ENCODE measurements around the gene PTPRG. TPM values are rescaled to one million over a fixed set of nuclear protein-coding genes. Genes with fewer than 3 reads are reported as not detected.

PTPRG gene
- total and polyA plus RNA-seq, 4 donors, result 3.6 to 35.6 (median 8.1) TPM

DNA sequence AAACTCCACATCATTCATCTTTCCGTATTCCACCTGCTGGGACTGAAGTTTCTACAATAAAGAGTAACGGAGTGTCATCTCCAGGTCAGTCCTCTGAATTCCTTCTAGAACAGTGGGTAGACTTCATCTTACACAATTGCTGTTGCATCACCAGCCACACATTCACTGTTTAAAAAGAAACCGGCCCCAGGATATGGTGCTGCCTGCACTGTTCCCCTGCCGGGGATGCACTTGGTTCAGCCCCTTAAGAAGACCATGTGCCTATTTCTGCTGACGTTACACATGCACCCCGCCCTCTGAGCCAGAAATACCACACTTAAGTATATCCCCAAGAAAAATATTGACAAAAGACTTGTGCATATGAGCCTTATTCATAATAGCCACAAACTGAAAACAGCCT, 578.6 kb downstream of the PTPRG start:
- no peak for DNase-seq (ENCODE audit: low spot score)
- 79% methylated on average over 6 of the region's 6 CpGs for WGBS
- TF ChIP-seq RXRA (IDR thresholded peaks at IDR 0.05) (peak in 1 of 2 donors; percentile 25), HNF4A (conservative IDR thresholded peaks at IDR 0.05) (peak in 1 of 2 donors; percentile 8), ATF3 (IDR thresholded peaks at IDR 0.05) (peak; percentile 65)
- TF ChIP-seq, protein P1, sequence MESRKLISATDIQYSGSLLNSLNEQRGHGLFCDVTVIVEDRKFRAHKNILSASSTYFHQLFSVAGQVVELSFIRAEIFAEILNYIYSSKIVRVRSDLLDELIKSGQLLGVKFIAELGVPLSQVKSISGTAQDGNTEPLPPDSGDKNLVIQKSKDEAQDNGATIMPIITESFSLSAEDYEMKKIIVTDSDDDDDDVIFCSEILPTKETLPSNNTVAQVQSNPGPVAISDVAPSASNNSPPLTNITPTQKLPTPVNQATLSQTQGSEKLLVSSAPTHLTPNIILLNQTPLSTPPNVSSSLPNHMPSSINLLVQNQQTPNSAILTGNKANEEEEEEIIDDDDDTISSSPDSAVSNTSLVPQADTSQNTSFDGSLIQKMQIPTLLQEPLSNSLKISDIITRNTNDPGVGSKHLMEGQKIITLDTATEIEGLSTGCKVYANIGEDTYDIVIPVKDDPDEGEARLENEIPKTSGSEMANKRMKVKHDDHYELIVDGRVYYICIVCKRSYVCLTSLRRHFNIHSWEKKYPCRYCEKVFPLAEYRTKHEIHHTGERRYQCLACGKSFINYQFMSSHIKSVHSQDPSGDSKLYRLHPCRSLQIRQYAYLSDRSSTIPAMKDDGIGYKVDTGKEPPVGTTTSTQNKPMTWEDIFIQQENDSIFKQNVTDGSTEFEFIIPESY (IDR thresholded peaks at IDR 0.05), result no peak

GRCh38 chr3:62142331-62143085, 581.1 kb downstream of the PTPRG start:
- no peaks in the 10 kb centered on the region for H3K9me3 ChIP-seq (ENCODE audit: control insufficient read depth in 4 of 4, low read length in 3 of 4)
- no peaks in the 10 kb centered on the region for H3K27me3 ChIP-seq (ENCODE audit: control insufficient read depth in 4 of 4, insufficient read depth in 4 of 4, low read length in 3 of 4)
- peak; percentile 13 to 21 for TF ChIP-seq HNF4A (conservative IDR thresholded peaks at IDR 0.05)
- TF ChIP-seq EGR1 (IDR thresholded peaks at IDR 0.05; ENCODE audit: low read depth in 2 of 2), result no peak
- no peak for TF ChIP-seq MAX (IDR thresholded peaks at IDR 0.05)
- TF ChIP-seq, protein P2, sequence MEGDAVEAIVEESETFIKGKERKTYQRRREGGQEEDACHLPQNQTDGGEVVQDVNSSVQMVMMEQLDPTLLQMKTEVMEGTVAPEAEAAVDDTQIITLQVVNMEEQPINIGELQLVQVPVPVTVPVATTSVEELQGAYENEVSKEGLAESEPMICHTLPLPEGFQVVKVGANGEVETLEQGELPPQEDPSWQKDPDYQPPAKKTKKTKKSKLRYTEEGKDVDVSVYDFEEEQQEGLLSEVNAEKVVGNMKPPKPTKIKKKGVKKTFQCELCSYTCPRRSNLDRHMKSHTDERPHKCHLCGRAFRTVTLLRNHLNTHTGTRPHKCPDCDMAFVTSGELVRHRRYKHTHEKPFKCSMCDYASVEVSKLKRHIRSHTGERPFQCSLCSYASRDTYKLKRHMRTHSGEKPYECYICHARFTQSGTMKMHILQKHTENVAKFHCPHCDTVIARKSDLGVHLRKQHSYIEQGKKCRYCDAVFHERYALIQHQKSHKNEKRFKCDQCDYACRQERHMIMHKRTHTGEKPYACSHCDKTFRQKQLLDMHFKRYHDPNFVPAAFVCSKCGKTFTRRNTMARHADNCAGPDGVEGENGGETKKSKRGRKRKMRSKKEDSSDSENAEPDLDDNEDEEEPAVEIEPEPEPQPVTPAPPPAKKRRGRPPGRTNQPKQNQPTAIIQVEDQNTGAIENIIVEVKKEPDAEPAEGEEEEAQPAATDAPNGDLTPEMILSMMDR (IDR thresholded peaks at IDR 0.05; ENCODE audit: low read depth, low read length, missing input control), result no peak
- TF ChIP-seq, protein P1 (IDR thresholded peaks at IDR 0.05), result no peak
- TF ChIP-seq RAD21 (IDR thresholded peaks at IDR 0.05), result no peak
- TF ChIP-seq RXRA (IDR thresholded peaks at IDR 0.05), result peak in 1 of 2 donors; percentile 21
- no peak for TF ChIP-seq FOXA1 (IDR thresholded peaks at IDR 0.05)
- no peak for TF ChIP-seq NR2F2 (IDR thresholded peaks at IDR 0.05)
- H3K4me3 ChIP-seq (ENCODE audit: low read depth in 1 of 3, low read length in 3 of 3), result no peak overlapping the region
- 80% methylated on average over 9 of the region's 9 CpGs for WGBS
- peaks cover 0 to 9% (median 2%) of the 10 kb centered on the region in 4 donors for H3K4me1 ChIP-seq (ENCODE audit: control insufficient read depth in 4 of 4, insufficient read depth in 4 of 4, low read length in 3 of 4)
- H3K36me3 ChIP-seq (ENCODE audit: control insufficient read depth in 4 of 4, insufficient read depth in 3 of 4, low read depth in 1 of 4, low read length in 3 of 4), result no peaks in the 10 kb centered on the region
- no peak for DNase-seq (ENCODE audit: low spot score)
- H3K9ac ChIP-seq (ENCODE audit: low read depth in 1 of 2, low read length in 2 of 2), result no peak overlapping the region
- no peak overlapping the region for H3K27ac ChIP-seq (ENCODE audit: low read depth in 1 of 2, low read length in 2 of 2)

More for the DNA sequence above, 578.6 kb downstream of the PTPRG start:
- Histone ChIP-seq H3K27ac (ENCODE audit: low read depth in 1 of 2, low read length in 2 of 2) (no peak overlapping the region), H3K9me3 (ENCODE audit: control insufficient read depth in 4 of 4, low read length in 3 of 4) (no peaks in the 10 kb centered on the region), H3K4me3 (ENCODE audit: low read depth in 1 of 3, low read length in 3 of 3) (no peak overlapping the region), H3K9ac (ENCODE audit: low read depth in 1 of 2, low read length in 2 of 2) (no peak overlapping the region), H3K4me1 (ENCODE audit: control insufficient read depth in 4 of 4, insufficient read depth in 4 of 4, low read length in 3 of 4) (peaks cover 0 to 9% (median 2%) of the 10 kb centered on the region in 4 donors), H3K27me3 (ENCODE audit: control insufficient read depth in 4 of 4, insufficient read depth in 4 of 4, low read length in 3 of 4) (no peaks in the 10 kb centered on the region), H3K36me3 (ENCODE audit: control insufficient read depth in 4 of 4, insufficient read depth in 3 of 4, low read depth in 1 of 4, low read length in 3 of 4) (no peaks in the 10 kb centered on the region)

All from liver (tissue), 9 donors.